ENCODE data around the gene TTC9C. TPM values are rescaled to one million over a fixed set of nuclear protein-coding genes. Genes with fewer than 3 reads are reported as not detected.

Gene TTC9C
- total RNA-seq, 1 experiment from 2014 or later: 37.4 TPM

GRCh38 chr11:62719302-62719978 lies 8.8 kb upstream of the TTC9C start:
- BruUV-seq (replicated peaks): no TSS peak
- Histone ChIP-seq H3K9ac (ENCODE audit: low read length) (no peak overlapping the region), H3K27me3 (ENCODE audit: low read length) (no peaks in the 10 kb centered on the region), H4K20me1 (ENCODE audit: low read length) (peaks cover 24% of the 10 kb centered on the region), H3K4me1 (ENCODE audit: insufficient read depth, low read length) (peaks cover 5% of the 10 kb centered on the region), H3K36me3 (ENCODE audit: low read depth, low read length) (peaks cover 87% of the 10 kb centered on the region), H3K9me3 (ENCODE audit: low read length) (no peaks in the 10 kb centered on the region), H3K4me2 (ENCODE audit: low read length) (no peak overlapping the region), H3K79me2 (ENCODE audit: low read length) (peaks cover 72% of the 10 kb centered on the region), H3F3A (ENCODE audit: low read length, unreplicated experiment) (no peaks in the 10 kb centered on the region), H3K9me2 (replicated peaks; ENCODE audit: low read length) (no peaks in the 10 kb centered on the region), H2AFZ (ENCODE audit: low read length) (no peak overlapping the region), H3K27ac (ENCODE audit: low read length) (no peak overlapping the region), H3K4me3 (ENCODE audit: low read length) (no peak overlapping the region)
- DNase-seq (no peak), ATAC-seq (no peak)
- TF ChIP-seq EZH2phosphoT487 (IDR thresholded peaks at IDR 0.05; ENCODE audit: borderline replicate concordance, low read length): no peak
- ChIA-PET CTCF (no interaction called here), POLR2A (ENCODE audit: unreplicated experiment) (no interaction called here)
- intact Hi-C loops (cut with micrococcal nuclease): no loop called here

DNA sequence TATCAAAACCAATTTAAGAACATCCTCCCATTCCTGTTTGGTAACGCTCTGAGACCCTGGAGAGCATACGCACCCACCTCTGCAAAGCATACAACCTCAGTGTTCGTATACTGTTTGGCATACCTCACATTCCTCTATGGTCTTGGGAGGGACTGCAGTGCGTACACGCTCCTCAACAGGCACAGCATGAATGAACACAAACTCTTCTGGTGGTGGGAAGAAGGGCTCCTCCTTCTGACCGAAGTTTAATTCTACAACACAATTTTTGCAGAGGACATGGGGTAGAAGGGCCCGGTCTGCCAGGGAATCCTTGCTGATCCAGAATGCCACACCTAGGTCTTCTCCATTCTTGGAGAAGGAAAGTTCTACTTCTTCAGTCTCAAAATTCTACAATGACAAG lies 6.3 kb upstream of the TTC9C start:
- intact Hi-C loops (cut with micrococcal nuclease): loop anchor here (10.0 kb wide), 1 partner anchor 1463 kb away; the partner anchor contains the start of gene STIP1
- Histone ChIP-seq H3K9me2 (replicated peaks; ENCODE audit: low read length) (no peaks in the 10 kb centered on the region), H3K9ac (ENCODE audit: low read length) (no peak overlapping the region), H2AFZ (ENCODE audit: low read length) (no peak overlapping the region), H3K4me1 (ENCODE audit: insufficient read depth, low read length) (peaks cover 9% of the 10 kb centered on the region), H3K36me3 (ENCODE audit: low read depth, low read length) (peaks cover 68% of the 10 kb centered on the region), H3K79me2 (ENCODE audit: low read length) (peaks cover 82% of the 10 kb centered on the region), H3K9me3 (ENCODE audit: low read length) (no peaks in the 10 kb centered on the region), H3K27me3 (ENCODE audit: low read length) (no peaks in the 10 kb centered on the region), H3K27ac (ENCODE audit: low read length) (no peak overlapping the region), H3K4me2 (ENCODE audit: low read length) (no peak overlapping the region), H4K20me1 (ENCODE audit: low read length) (peaks cover 46% of the 10 kb centered on the region), H3F3A (ENCODE audit: low read length, unreplicated experiment) (no peaks in the 10 kb centered on the region), H3K4me3 (ENCODE audit: low read length) (no peak overlapping the region)
- TF ChIP-seq, protein P1, sequence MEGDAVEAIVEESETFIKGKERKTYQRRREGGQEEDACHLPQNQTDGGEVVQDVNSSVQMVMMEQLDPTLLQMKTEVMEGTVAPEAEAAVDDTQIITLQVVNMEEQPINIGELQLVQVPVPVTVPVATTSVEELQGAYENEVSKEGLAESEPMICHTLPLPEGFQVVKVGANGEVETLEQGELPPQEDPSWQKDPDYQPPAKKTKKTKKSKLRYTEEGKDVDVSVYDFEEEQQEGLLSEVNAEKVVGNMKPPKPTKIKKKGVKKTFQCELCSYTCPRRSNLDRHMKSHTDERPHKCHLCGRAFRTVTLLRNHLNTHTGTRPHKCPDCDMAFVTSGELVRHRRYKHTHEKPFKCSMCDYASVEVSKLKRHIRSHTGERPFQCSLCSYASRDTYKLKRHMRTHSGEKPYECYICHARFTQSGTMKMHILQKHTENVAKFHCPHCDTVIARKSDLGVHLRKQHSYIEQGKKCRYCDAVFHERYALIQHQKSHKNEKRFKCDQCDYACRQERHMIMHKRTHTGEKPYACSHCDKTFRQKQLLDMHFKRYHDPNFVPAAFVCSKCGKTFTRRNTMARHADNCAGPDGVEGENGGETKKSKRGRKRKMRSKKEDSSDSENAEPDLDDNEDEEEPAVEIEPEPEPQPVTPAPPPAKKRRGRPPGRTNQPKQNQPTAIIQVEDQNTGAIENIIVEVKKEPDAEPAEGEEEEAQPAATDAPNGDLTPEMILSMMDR (conservative IDR thresholded peaks at IDR 0.05; ENCODE audit: low read depth, low read length): peak; percentile 51
- no peak for TF ChIP-seq EZH2 (IDR thresholded peaks at IDR 0.05; ENCODE audit: low read length, unreplicated experiment)
- CTCF ChIA-PET: no interaction called here
- ATAC-seq: peak; percentile 22; the same call in 1 of the 2 replicates
- peak; percentile 40 for DNase-seq
- POLR2A ChIA-PET (ENCODE audit: unreplicated experiment): no interaction called here
- BruUV-seq (replicated peaks): TSS peak; percentile 34

GRCh38 chr11:62724171-62724570 lies 4.1 kb upstream of the TTC9C start:
- POLR2A ChIA-PET (ENCODE audit: unreplicated experiment): interaction anchor here (0.7 kb wide), 1 partner anchor 92 kb away, joined by 3 read pairs; no protein-coding TSS in a partner anchor
- no TSS peak for BruUV-seq (replicated peaks)
- Histone ChIP-seq H3F3A (ENCODE audit: low read length, unreplicated experiment) (no peaks in the 10 kb centered on the region), H3K79me2 (ENCODE audit: low read length) (peaks cover 82% of the 10 kb centered on the region), H3K36me3 (ENCODE audit: low read depth, low read length) (peaks cover 53% of the 10 kb centered on the region), H3K27ac (ENCODE audit: low read length) (no peak overlapping the region), H3K4me3 (ENCODE audit: low read length) (peak overlapping the region; percentile 91), H3K27me3 (ENCODE audit: low read length) (no peaks in the 10 kb centered on the region), H3K9me3 (ENCODE audit: low read length) (no peaks in the 10 kb centered on the region), H3K4me2 (ENCODE audit: low read length) (peak overlapping the region; percentile 88), H2AFZ (ENCODE audit: low read length) (no peak overlapping the region), H3K4me1 (ENCODE audit: insufficient read depth, low read length) (peaks cover 9% of the 10 kb centered on the region), H3K9ac (ENCODE audit: low read length) (peak overlapping the region; percentile 85), H4K20me1 (ENCODE audit: low read length) (peaks cover 46% of the 10 kb centered on the region), H3K9me2 (replicated peaks; ENCODE audit: low read length) (no peaks in the 10 kb centered on the region)
- CTCF ChIA-PET: interaction anchor here (0.8 kb wide), 1 partner anchor 47 kb away, joined by 3 read pairs; the partner anchor contains the start of gene TAF6L
- ATAC-seq: no peak
- no peak for DNase-seq
- intact Hi-C loops (cut with micrococcal nuclease): loop anchor here (10.0 kb wide), 1 partner anchor 1461 kb away; the partner anchor contains the start of gene STIP1
- TF ChIP-seq EZH2phosphoT487 (IDR thresholded peaks at IDR 0.05; ENCODE audit: borderline replicate concordance, low read length) (no peak), EZH2 (IDR thresholded peaks at IDR 0.05; ENCODE audit: low read length, unreplicated experiment) (no peak)
- TF ChIP-seq, protein P1 (conservative IDR thresholded peaks at IDR 0.05; ENCODE audit: low read depth, low read length): no peak

Measured in PC-3 (cell line).